Measurements from ENCODE around the gene TMEM272. TPM values are rescaled to one million over a fixed set of nuclear protein-coding genes. Genes with fewer than 3 reads are reported as not detected.

The TMEM272 gene
- total RNA-seq, 1 experiment from 2014 or later: not detected

- H3K27ac Mint-ChIP-seq (ENCODE audit: unreplicated experiment): peak overlapping the region; percentile 58
- H3K4me3 Mint-ChIP-seq (ENCODE audit: low read depth, unreplicated experiment): peak overlapping the region; percentile 68
- no peak for DNase-seq
- H3K4me1 Mint-ChIP-seq (ENCODE audit: low read depth, unreplicated experiment): peaks cover 10% of the 10 kb centered on the region
- H3K9me3 Mint-ChIP-seq (ENCODE audit: low read depth, unreplicated experiment): no peaks in the 10 kb centered on the region
- H3K27me3 Mint-ChIP-seq (ENCODE audit: unreplicated experiment): no peaks in the 10 kb centered on the region
- H3K36me3 Mint-ChIP-seq (ENCODE audit: insufficient read depth, unreplicated experiment): peaks cover 29% of the 10 kb centered on the region
- no peak for TF ChIP-seq CTCF (IDR thresholded peaks at IDR 0.05; ENCODE audit: unreplicated experiment)
- intact Hi-C loops (cut with micrococcal nuclease; ENCODE audit: unreplicated experiment): loop anchor here (5.0 kb wide), 2 partner anchors 72 to 352 kb away; partner anchors contain the start of gene INTS6
- BruUV-seq (replicated peaks): TSS peak; percentile 78
- CTCF ChIA-PET: no interaction called here
Observed at GRCh38 chr13:51804295-51805172, 40.4 kb downstream of the TMEM272 start.

- peaks cover 10% of the 10 kb centered on the region for H3K4me1 Mint-ChIP-seq (ENCODE audit: low read depth, unreplicated experiment)
- no peaks in the 10 kb centered on the region for H3K9me3 Mint-ChIP-seq (ENCODE audit: low read depth, unreplicated experiment)
- peak within 1 kb of the TSS; percentile 68 for H3K4me3 Mint-ChIP-seq (ENCODE audit: low read depth, unreplicated experiment)
- TF ChIP-seq CTCF (IDR thresholded peaks at IDR 0.05; ENCODE audit: unreplicated experiment): no peak
- DNase-seq: peak; percentile 80
- BruUV-seq (replicated peaks): no TSS peak
- intact Hi-C loops (cut with micrococcal nuclease; ENCODE audit: unreplicated experiment): loop anchor here (5.0 kb wide), 2 partner anchors 71 to 351 kb away; partner anchors contain the start of gene INTS6
- H3K27me3 Mint-ChIP-seq (ENCODE audit: unreplicated experiment): no peaks in the 10 kb centered on the region
- H3K27ac Mint-ChIP-seq (ENCODE audit: unreplicated experiment): peak within 1 kb of the TSS; percentile 60
- H3K36me3 Mint-ChIP-seq (ENCODE audit: insufficient read depth, unreplicated experiment): peaks cover 29% of the 10 kb centered on the region
- CTCF ChIA-PET: no interaction called here
Observed at GRCh38 chr13:51803422-51804294, 41.3 kb downstream of the TMEM272 start, which contains the start of gene DHRS12. TSS of gene DHRS12 (minus strand) at chr13:51804163. CDS start at chr13:51799659, 4,504 bp downstream.

GRCh38 chr13:51802631-51803418, 42.2 kb downstream of the TMEM272 start:
- TF ChIP-seq CTCF (IDR thresholded peaks at IDR 0.05; ENCODE audit: unreplicated experiment): no peak
- H3K27me3 Mint-ChIP-seq (ENCODE audit: unreplicated experiment): no peaks in the 10 kb centered on the region
- DNase-seq: no peak
- CTCF ChIA-PET: interaction anchor here (0.6 to 1.4 kb wide), 6 partner anchors 9 to 738 kb away, joined by 3 to 4 read pairs (median 3); no protein-coding TSS in a partner anchor
- peaks cover 29% of the 10 kb centered on the region for H3K36me3 Mint-ChIP-seq (ENCODE audit: insufficient read depth, unreplicated experiment)
- peak overlapping the region; percentile 68 for H3K4me3 Mint-ChIP-seq (ENCODE audit: low read depth, unreplicated experiment)
- H3K4me1 Mint-ChIP-seq (ENCODE audit: low read depth, unreplicated experiment): peaks cover 10% of the 10 kb centered on the region
- H3K27ac Mint-ChIP-seq (ENCODE audit: unreplicated experiment): peak overlapping the region; percentile 60
- TSS peak; percentile 75 for BruUV-seq (replicated peaks)
- intact Hi-C loops (cut with micrococcal nuclease; ENCODE audit: unreplicated experiment): loop anchor here (5.0 kb wide), 2 partner anchors 71 to 351 kb away; partner anchors contain the start of gene INTS6
- no peaks in the 10 kb centered on the region for H3K9me3 Mint-ChIP-seq (ENCODE audit: low read depth, unreplicated experiment)
